Loucy (cell line): Measurements from ENCODE around the gene SNAPC4.

Source experiments
- H2AFZ ChIP-seq: fragments of 200-600 bp; sonication (generic); 2 replicates; pipeline ENCODE4 v1.6.0; 2016; ENCODE audit warnings: antibody characterized with exemption, mild to moderate bottlenecking, low read length, moderate library complexity
- H3F3A ChIP-seq: fragments of 200-600 bp; 2 replicates; pipeline ENCODE4 v1.6.0; 2016; ENCODE audit warnings: antibody characterized with exemption, low read depth, mild to moderate bottlenecking
- H3K27me3 ChIP-seq: fragments of 200-600 bp; sonication (generic); 2 replicates; pipeline ENCODE4 v1.6.1; 2014; ENCODE audit warnings: low read length, mild to moderate bottlenecking; ENCODE audit not compliant: insufficient read depth, poor library complexity, severe bottlenecking
- H3K36me3 ChIP-seq: fragments of 200-600 bp; sonication (generic); 2 replicates; pipeline ENCODE4 v1.6.1; 2016; ENCODE audit warnings: low read length; ENCODE audit not compliant: insufficient read depth
- H3K4me1 ChIP-seq: fragments of 200-600 bp; sonication (generic); 2 replicates; pipeline ENCODE4 v1.5.1; 2014; ENCODE audit warnings: low read length, mild to moderate bottlenecking; ENCODE audit not compliant: insufficient read depth, poor library complexity, severe bottlenecking
- H3K4me2 ChIP-seq: fragments of 200-600 bp; sonication (generic); 2 replicates; pipeline ENCODE4 v1.6.0; 2014; ENCODE audit warnings: antibody characterized with exemption, low read length, low read depth, mild to moderate bottlenecking; ENCODE audit not compliant: poor library complexity, severe bottlenecking
- H3K4me3 ChIP-seq: fragments of 200-600 bp; sonication (generic); 2 replicates; pipeline ENCODE4 v1.5.1; 2014; ENCODE audit warnings: low read length, mild to moderate bottlenecking, mixed read lengths; ENCODE audit not compliant: poor library complexity, severe bottlenecking
- H3K79me2 ChIP-seq: fragments of 200-600 bp; sonication (generic); 2 replicates; pipeline ENCODE4 v1.6.1; 2014; ENCODE audit warnings: low read length; ENCODE audit not compliant: insufficient read depth
- H3K9ac ChIP-seq: fragments of 200-600 bp; sonication (generic); 2 replicates; pipeline ENCODE4 v1.6.0; 2014; ENCODE audit warnings: mild to moderate bottlenecking, low read depth, low read length, moderate library complexity; ENCODE audit not compliant: poor library complexity, severe bottlenecking
- H3K9me2 ChIP-seq: fragments of 200-600 bp; sonication (generic); replicated peaks from 2 replicates; pipeline ENCODE4 v1.6.1; 2016; ENCODE audit warnings: low read depth, low read length, mixed read lengths
- H3K9me3 ChIP-seq: fragments of 200-600 bp; sonication (generic); 2 replicates; pipeline ENCODE4 v1.6.1; 2014; ENCODE audit warnings: mild to moderate bottlenecking, antibody characterized with exemption, low read length, low read depth; ENCODE audit not compliant: insufficient read depth
- H4K20me1 ChIP-seq: fragments of 200-600 bp; sonication (generic); 2 replicates; pipeline ENCODE4 v1.6.0; 2014; ENCODE audit warnings: antibody characterized with exemption, low read length, mild to moderate bottlenecking; ENCODE audit not compliant: insufficient read depth, poor library complexity, severe bottlenecking
- CTCF ChIP-seq: fragments of 200-600 bp; sonication (generic); conservative IDR thresholded peaks from 2 replicates; pipeline ENCODE4 v1.5.1; 2014; ENCODE audit warnings: mild to moderate bottlenecking, antibody characterized with exemption, low read length
- EZH2phosphoT487 ChIP-seq: fragments of 200-600 bp; IDR thresholded peaks from 2 replicates; pipeline ENCODE4 v1.6.1; 2018; ENCODE audit warnings: antibody characterized with exemption, mild to moderate bottlenecking, moderate library complexity, borderline replicate concordance

The SNAPC4 gene

DNA sequence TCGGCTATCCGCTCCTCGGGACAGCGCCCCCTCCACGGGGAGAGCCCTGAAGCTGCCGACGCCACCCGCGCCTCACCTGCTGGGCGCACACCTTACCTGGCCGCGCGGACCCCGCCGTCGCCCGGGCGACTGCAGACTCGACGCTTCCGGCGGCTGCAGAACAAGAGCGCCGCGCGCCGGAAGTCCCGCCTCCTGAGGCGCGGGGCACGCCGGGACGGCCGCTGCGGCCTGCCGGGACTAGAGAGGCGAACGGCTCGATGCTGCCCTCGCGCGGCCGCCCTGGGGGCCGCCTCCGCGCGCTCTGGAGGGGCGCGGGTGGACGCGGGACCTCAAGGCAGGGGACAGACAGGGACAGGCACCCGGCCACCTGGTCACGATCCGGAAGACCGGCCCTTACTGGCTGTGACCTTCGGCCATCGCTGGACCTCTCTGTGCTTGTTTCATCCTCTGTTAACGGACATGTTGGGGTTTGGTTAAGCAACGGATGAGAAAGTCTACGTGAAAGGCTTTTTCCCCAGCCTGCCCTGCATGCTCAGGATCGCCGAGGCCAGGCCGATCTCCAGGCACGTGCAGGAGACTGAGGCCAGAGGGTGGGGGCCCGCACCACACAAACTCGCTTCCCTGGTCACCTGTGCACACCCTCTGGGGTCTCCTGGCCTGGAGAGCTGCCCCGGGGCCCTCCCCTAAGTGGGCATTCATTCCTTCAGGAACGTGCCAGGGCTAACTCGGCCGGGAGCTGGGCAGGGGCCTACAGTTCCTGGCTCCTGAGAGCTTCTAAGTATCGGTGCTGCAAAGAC, at the start of gene SNAPC4:
Gene SNAPC4 (minus strand): TSS at position 133 of the 797 bp plus-strand sequence. CDS start 1,742 bp downstream, outside the sequence.
- Histone ChIP-seq H3K4me2 (peak within 1 kb of the TSS; percentile 85), H3K27me3 (no peaks in the 10 kb centered on the region), H4K20me1 (peaks cover 21% of the 10 kb centered on the region), H3K36me3 (peaks cover 15% of the 10 kb centered on the region; the same call in 1 of the 2 replicates), H3K4me3 (peak within 1 kb of the TSS; percentile 90), H3K9me3 (no peaks in the 10 kb centered on the region), H2AFZ (peak within 1 kb of the TSS; percentile 79), H3K4me1 (peaks cover 40% of the 10 kb centered on the region), H3K79me2 (peaks cover 30% of the 10 kb centered on the region), H3K9ac (peak within 1 kb of the TSS; percentile 75), H3F3A (0 out of 2 replicates have a peak, but pooled peaks cover 4% of the 10 kb centered on the region), H3K9me2 (no peaks in the 10 kb centered on the region)
- TF ChIP-seq EZH2phosphoT487 = no peak
- peak; percentile 78 for TF ChIP-seq CTCF

DNA sequence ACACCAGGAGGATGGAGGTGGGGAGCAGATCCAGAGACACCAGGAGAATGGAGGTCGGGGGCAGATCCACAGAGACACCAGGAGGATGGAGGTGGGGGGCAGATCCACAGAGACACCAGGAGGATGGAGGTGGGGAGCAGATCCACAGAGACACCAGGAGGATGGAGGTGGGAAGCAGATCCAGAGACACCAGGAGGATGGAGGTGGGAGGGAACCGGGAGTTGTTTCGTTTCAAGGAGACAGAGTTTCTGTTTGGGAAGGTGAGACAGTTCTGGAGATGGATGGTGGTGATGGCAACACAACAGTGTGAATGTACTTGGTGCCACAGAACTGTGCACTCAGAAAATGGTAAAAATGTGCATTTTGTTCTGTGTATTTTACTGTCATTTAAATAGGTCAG, 48.7 kb upstream of the SNAPC4 start:
- Histone ChIP-seq H3K9me2 (no peaks in the 10 kb centered on the region), H2AFZ (no peak overlapping the region), H3K27me3 (no peaks in the 10 kb centered on the region), H3K4me3 (no peak overlapping the region), H3F3A (no peaks in the 10 kb centered on the region), H3K4me1 (no peaks in the 10 kb centered on the region), H4K20me1 (no peaks in the 10 kb centered on the region), H3K36me3 (peaks cover 63% of the 10 kb centered on the region; the same call in 1 of the 2 replicates), H3K9me3 (no peaks in the 10 kb centered on the region), H3K79me2 (no peaks in the 10 kb centered on the region), H3K4me2 (no peak overlapping the region), H3K9ac (no peak overlapping the region)
- TF ChIP-seq EZH2phosphoT487 = no peak

DNA sequence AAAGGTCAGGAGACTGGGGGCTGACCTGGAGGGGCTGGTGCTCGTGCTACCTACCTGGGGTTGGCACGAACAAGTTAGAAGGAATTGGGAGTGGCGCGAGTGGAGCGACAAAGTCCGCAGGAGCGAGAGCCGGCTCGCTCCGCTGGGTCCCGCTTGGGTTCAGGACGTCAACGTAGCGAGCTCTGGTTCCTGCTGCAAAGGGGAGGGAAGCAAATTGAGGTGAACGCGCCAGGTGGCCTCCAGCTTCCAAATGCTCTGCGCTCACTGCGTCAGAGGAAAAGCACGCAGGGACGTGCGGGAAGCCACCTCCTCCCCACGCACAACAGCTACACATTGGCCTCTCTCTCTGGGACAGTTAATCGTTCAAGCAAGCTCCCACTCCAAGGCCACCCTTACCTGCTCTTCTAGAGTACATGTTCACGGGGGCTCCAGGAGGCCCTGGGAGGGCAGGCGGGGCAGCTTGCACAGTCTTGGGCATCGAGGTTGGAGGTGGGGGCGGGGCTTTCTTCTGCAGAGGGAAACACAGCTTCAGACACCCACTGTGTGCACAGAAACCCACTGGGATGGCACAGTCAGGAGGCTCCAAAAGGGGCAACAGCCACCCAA, 47.3 kb upstream of the SNAPC4 start:
- no peak overlapping the region for H2AFZ ChIP-seq
- H3K9me2 ChIP-seq = no peaks in the 10 kb centered on the region
- H3K27me3 ChIP-seq = no peaks in the 10 kb centered on the region
- no peaks in the 10 kb centered on the region for H3K79me2 ChIP-seq
- TF ChIP-seq CTCF (no peak), EZH2phosphoT487 (no peak)
- no peaks in the 10 kb centered on the region for H3K9me3 ChIP-seq
- H3K4me1 ChIP-seq = no peaks in the 10 kb centered on the region
- no peaks in the 10 kb centered on the region for H4K20me1 ChIP-seq
- no peaks in the 10 kb centered on the region for H3F3A ChIP-seq
- no peak overlapping the region for H3K4me2 ChIP-seq
- H3K36me3 ChIP-seq = peaks cover 69% of the 10 kb centered on the region; the same call in 1 of the 2 replicates
- no peak overlapping the region for H3K9ac ChIP-seq
- H3K4me3 ChIP-seq = no peak overlapping the region
